ENCODE data around the gene IL17C. TPM values are rescaled to one million over a fixed set of nuclear protein-coding genes. Genes with fewer than 3 reads are reported as not detected.

The IL17C gene
- total and polyA plus RNA-seq, 9 of the 15 experiments (the other 6 are each of a cell fraction or from before 2014, with no cell fraction given): not detected

- 8% methylated on average over 26 of the region's 65 CpGs for WGBS (ENCODE audit: insufficient coverage, low coverage, missing lambda C conversion rate)
- FAIRE-seq (peak; percentile 76), DNase-seq (ENCODE audit: extremely low read depth in 1 of 4, low spot score in 3 of 4) (peak; percentile 97 to 98 (median 98)), ATAC-seq (peak; percentile 94)
- H4K20me1 ChIP-seq (replicated peaks; ENCODE audit: control insufficient read depth, insufficient read depth, low read length): no peaks in the 10 kb centered on the region; the same call in 1 of the 2 replicates
- ChIA-PET POLR2A (interaction anchor here (0.6 to 2.1 kb wide), 11 partner anchors 17 to 141 kb away, joined by 3 to 9 read pairs (median 5); partner anchors contain the start of genes MVD and ZC3H18), CTCF (ENCODE audit: low intra/inter-chr PET ratio) (no interaction called here)
- no peaks in the 10 kb centered on the region; the same call in 2 of the 3 replicates for H3K79me2 ChIP-seq (ENCODE audit: control insufficient read depth, insufficient read depth, low read length)
- peak within 1 kb of the TSS; percentile 44; the same call in 2 of the 3 replicates for H3K27ac ChIP-seq (ENCODE audit: extremely low read depth, low read depth, low read length)
- H3K4me1 ChIP-seq (replicated peaks in 1 of 2; ENCODE audit: control insufficient read depth in 2 of 2, insufficient read depth in 2 of 2, low read length in 2 of 2): peaks cover 38 to 75% of the 10 kb centered on the region in 2 experiments
- H3K4me3 ChIP-seq: peak within 1 kb of the TSS; percentile 60
- intact Hi-C loops (cut with micrococcal nuclease) (loop anchor here (2.0 to 5.0 kb wide), 3 partner anchors 24 to 86 kb away; partner anchors contain the start of gene MVD), in situ Hi-C loops (cut with MboI) (no loop called here)
- H3K9ac ChIP-seq (ENCODE audit: insufficient read depth in 1 of 2, low read depth in 2 of 2, low read length in 2 of 2): peak within 1 kb of the TSS; percentile 44 to 90; a peak in 3 of 4 replicates
- H3K9me3 ChIP-seq (replicated peaks; ENCODE audit: control insufficient read depth, insufficient read depth, low read depth, low read length): no peaks in the 10 kb centered on the region
- no peaks in the 10 kb centered on the region for H3K27me3 ChIP-seq (ENCODE audit: control insufficient read depth in 2 of 2, insufficient read depth in 2 of 2, low read length in 2 of 2)
- peak within 1 kb of the TSS; percentile 88 for H2AFZ ChIP-seq (ENCODE audit: low read depth, low read length)
- peak within 1 kb of the TSS; percentile 75 for H3K4me2 ChIP-seq (ENCODE audit: insufficient read depth, low read length)
- no peaks in the 10 kb centered on the region for H3K36me3 ChIP-seq (ENCODE audit: control insufficient read depth, insufficient read depth, low read length)
- BruUV-seq (replicated peaks): TSS peak; percentile 99
- H3K9me1 ChIP-seq (ENCODE audit: control insufficient read depth, insufficient read depth, low read length): no peaks in the 10 kb centered on the region
- TF ChIP-seq ATF1 (CRISPR knock-in tag; IDR thresholded peaks at IDR 0.05) (no peak), ATF1 (tag; IDR thresholded peaks at IDR 0.05) (peak; percentile 60), GMEB1 (CRISPR knock-in tag; IDR thresholded peaks at IDR 0.05) (no peak), CEBPB (tag; IDR thresholded peaks at IDR 0.05) (no peak), SRSF9 (IDR thresholded peaks at IDR 0.05; ENCODE audit: borderline replicate concordance, low read depth, low read length) (no peak), UBTF (IDR thresholded peaks at IDR 0.05; ENCODE audit: borderline replicate concordance in 1 of 2, low read depth in 2 of 2, low read length in 2 of 2) (peak; percentile 82 to 98; a peak in 3 of 4 replicates), TFAP4 (CRISPR knock-in tag; IDR thresholded peaks at IDR 0.05; ENCODE audit: borderline replicate concordance) (no peak), ZNF589 (CRISPR knock-in tag; IDR thresholded peaks at IDR 0.05; ENCODE audit: low read depth) (no peak), TAF15 (IDR thresholded peaks at IDR 0.05; ENCODE audit: low read depth, low read length) (no peak)
- TF ChIP-seq, protein P1, sequence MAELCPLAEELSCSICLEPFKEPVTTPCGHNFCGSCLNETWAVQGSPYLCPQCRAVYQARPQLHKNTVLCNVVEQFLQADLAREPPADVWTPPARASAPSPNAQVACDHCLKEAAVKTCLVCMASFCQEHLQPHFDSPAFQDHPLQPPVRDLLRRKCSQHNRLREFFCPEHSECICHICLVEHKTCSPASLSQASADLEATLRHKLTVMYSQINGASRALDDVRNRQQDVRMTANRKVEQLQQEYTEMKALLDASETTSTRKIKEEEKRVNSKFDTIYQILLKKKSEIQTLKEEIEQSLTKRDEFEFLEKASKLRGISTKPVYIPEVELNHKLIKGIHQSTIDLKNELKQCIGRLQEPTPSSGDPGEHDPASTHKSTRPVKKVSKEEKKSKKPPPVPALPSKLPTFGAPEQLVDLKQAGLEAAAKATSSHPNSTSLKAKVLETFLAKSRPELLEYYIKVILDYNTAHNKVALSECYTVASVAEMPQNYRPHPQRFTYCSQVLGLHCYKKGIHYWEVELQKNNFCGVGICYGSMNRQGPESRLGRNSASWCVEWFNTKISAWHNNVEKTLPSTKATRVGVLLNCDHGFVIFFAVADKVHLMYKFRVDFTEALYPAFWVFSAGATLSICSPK (IDR thresholded peaks at IDR 0.05; ENCODE audit: borderline replicate concordance): no peak
Measured at GRCh38 chr16:88686439-88687253, 48.3 kb downstream of the IL17C start, which contains the start of gene SNAI3. Gene SNAI3, minus strand, starts transcription at chr16:88686507. Its CDS starts 101 bp downstream, at chr16:88686406.

Data from K562 (cell line).